IPS-20b (cell line): ENCODE measurements around the gene SPG11.

ENCODE experiments used
- H3K27ac ChIP-seq: one replicate; pipeline ENCODE4 v1.5.1; 2013; ENCODE audit warnings: low read length
- H3K27me3 ChIP-seq: 2 replicates; pipeline ENCODE4 v1.6.1; 2013; ENCODE audit warnings: mild to moderate bottlenecking, low read length, inconsistent platforms; ENCODE audit not compliant: insufficient read depth
- H3K36me3 ChIP-seq: 2 replicates; pipeline ENCODE4 v1.6.1; 2013; ENCODE audit warnings: low read depth, mild to moderate bottlenecking, inconsistent platforms, low read length, moderate library complexity; ENCODE audit not compliant: insufficient read depth
- H3K4me1 ChIP-seq: 2 replicates; pipeline ENCODE4 v1.6.1; 2013; ENCODE audit warnings: mild to moderate bottlenecking, control low read depth, inconsistent platforms, low read length, moderate library complexity; ENCODE audit not compliant: insufficient read depth
- H3K4me3 ChIP-seq: 2 replicates; pipeline ENCODE4 v1.5.1; 2013; ENCODE audit warnings: mild to moderate bottlenecking, low read length, inconsistent platforms
- H3K9ac ChIP-seq: 2 replicates; pipeline ENCODE4 v1.6.1; 2013; ENCODE audit warnings: low read depth, mild to moderate bottlenecking, inconsistent platforms, low read length, moderate library complexity
- H3K9me3 ChIP-seq: 2 replicates; pipeline ENCODE4 v1.6.1; 2013; ENCODE audit warnings: mild to moderate bottlenecking, low read depth, low read length, inconsistent platforms; ENCODE audit not compliant: insufficient read depth

Gene SPG11

GRCh38 chr15:44595656-44596510 lies 67.6 kb downstream of the SPG11 start:
- no peaks in the 10 kb centered on the region for H3K27me3 ChIP-seq
- no peaks in the 10 kb centered on the region for H3K9me3 ChIP-seq
- H3K27ac ChIP-seq, result no peak overlapping the region
- no peak overlapping the region for H3K4me3 ChIP-seq
- peaks cover 67% of the 10 kb centered on the region for H3K36me3 ChIP-seq
- no peaks in the 10 kb centered on the region for H3K4me1 ChIP-seq
- H3K9ac ChIP-seq, result no peak overlapping the region

- no peaks in the 10 kb centered on the region for H3K4me1 ChIP-seq
- H3K36me3 ChIP-seq, result peaks cover 73% of the 10 kb centered on the region
- no peak overlapping the region for H3K4me3 ChIP-seq
- H3K27ac ChIP-seq, result no peak overlapping the region
- no peak overlapping the region for H3K9ac ChIP-seq
- H3K27me3 ChIP-seq, result no peaks in the 10 kb centered on the region
- no peaks in the 10 kb centered on the region for H3K9me3 ChIP-seq
These were observed 68.2 kb downstream of the SPG11 start for GRCh38 chr15:44595246-44595645.

GRCh38 chr15:44593042-44593736 lies 70.3 kb downstream of the SPG11 start:
- H3K4me1 ChIP-seq, result no peaks in the 10 kb centered on the region
- no peak overlapping the region for H3K9ac ChIP-seq

GRCh38 chr15:44591326-44591725 lies 72.1 kb downstream of the SPG11 start:
- Histone ChIP-seq H3K9ac (no peak overlapping the region), H3K4me3 (no peak overlapping the region), H3K36me3 (peaks cover 88% of the 10 kb centered on the region), H3K4me1 (no peaks in the 10 kb centered on the region), H3K9me3 (no peaks in the 10 kb centered on the region), H3K27me3 (no peaks in the 10 kb centered on the region), H3K27ac (no peak overlapping the region)

More at GRCh38 chr15:44593042-44593736, 70.3 kb downstream of the SPG11 start:
- Histone ChIP-seq H3K9me3 (no peaks in the 10 kb centered on the region), H3K27ac (no peak overlapping the region), H3K4me3 (no peak overlapping the region), H3K36me3 (peaks cover 86% of the 10 kb centered on the region), H3K27me3 (no peaks in the 10 kb centered on the region)

- Histone ChIP-seq H3K9me3 (no peaks in the 10 kb centered on the region), H3K9ac (no peak overlapping the region), H3K27me3 (no peaks in the 10 kb centered on the region), H3K4me1 (no peaks in the 10 kb centered on the region), H3K36me3 (peaks cover 87% of the 10 kb centered on the region), H3K4me3 (no peak overlapping the region), H3K27ac (no peak overlapping the region)
These were observed 74.9 kb downstream of the SPG11 start for GRCh38 chr15:44588541-44588940.

GRCh38 chr15:44585633-44586032 lies 77.8 kb downstream of the SPG11 start:
- H3K36me3 ChIP-seq, result peaks cover 90% of the 10 kb centered on the region
- H3K9me3 ChIP-seq, result no peaks in the 10 kb centered on the region
- H3K4me1 ChIP-seq, result no peaks in the 10 kb centered on the region
- H3K27ac ChIP-seq, result no peak overlapping the region
- H3K9ac ChIP-seq, result no peak overlapping the region
- H3K27me3 ChIP-seq, result no peaks in the 10 kb centered on the region
- no peak overlapping the region for H3K4me3 ChIP-seq

GRCh38 chr15:44584162-44584749 lies 79.2 kb downstream of the SPG11 start:
- no peaks in the 10 kb centered on the region for H3K27me3 ChIP-seq
- H3K27ac ChIP-seq, result no peak overlapping the region
- H3K4me1 ChIP-seq, result no peaks in the 10 kb centered on the region
- peaks cover 78% of the 10 kb centered on the region for H3K36me3 ChIP-seq
- no peak overlapping the region for H3K9ac ChIP-seq
- H3K9me3 ChIP-seq, result no peaks in the 10 kb centered on the region
- H3K4me3 ChIP-seq, result no peak overlapping the region

- Histone ChIP-seq H3K9me3 (no peaks in the 10 kb centered on the region), H3K9ac (no peak overlapping the region), H3K4me3 (no peak overlapping the region), H3K4me1 (no peaks in the 10 kb centered on the region), H3K36me3 (peaks cover 41% of the 10 kb centered on the region), H3K27ac (no peak overlapping the region), H3K27me3 (no peaks in the 10 kb centered on the region)
These were observed 83.4 kb downstream of the SPG11 start for GRCh38 chr15:44580105-44580504.

- Histone ChIP-seq H3K9me3 (no peaks in the 10 kb centered on the region), H3K9ac (no peak overlapping the region), H3K36me3 (peaks cover 13% of the 10 kb centered on the region), H3K4me3 (no peak overlapping the region), H3K27me3 (no peaks in the 10 kb centered on the region), H3K27ac (no peak overlapping the region), H3K4me1 (no peaks in the 10 kb centered on the region)
These were observed 88.7 kb downstream of the SPG11 start for GRCh38 chr15:44574734-44575133.

- Histone ChIP-seq H3K4me1 (no peaks in the 10 kb centered on the region), H3K27ac (no peak overlapping the region), H3K9me3 (no peaks in the 10 kb centered on the region), H3K4me3 (no peak overlapping the region), H3K36me3 (peaks cover 15% of the 10 kb centered on the region), H3K27me3 (no peaks in the 10 kb centered on the region), H3K9ac (no peak overlapping the region)
These were observed 90.1 kb downstream of the SPG11 start for GRCh38 chr15:44573386-44573785.

- Histone ChIP-seq H3K9ac (no peak overlapping the region), H3K27me3 (no peaks in the 10 kb centered on the region), H3K9me3 (peaks cover 4% of the 10 kb centered on the region; the same call in 1 of the 2 replicates), H3K36me3 (peaks cover 35% of the 10 kb centered on the region), H3K4me1 (no peaks in the 10 kb centered on the region), H3K4me3 (no peak overlapping the region), H3K27ac (no peak overlapping the region)
These were observed 93.1 kb downstream of the SPG11 start for GRCh38 chr15:44570361-44570760.
